GM12878 (cell line): Measurements from ENCODE around the gene DUSP22. TPM values are rescaled to one million over a fixed set of nuclear protein-coding genes. Genes with fewer than 3 reads are reported as not detected.

Source experiments
- BCLAF1 ChIP-seq: fragments of 450-650 bp; IDR thresholded peaks from 2 replicates; pipeline ENCODE4 v1.6.1; 2017; ENCODE audit warnings: antibody characterized with exemption, mild to moderate bottlenecking, moderate library complexity
- CBX5 ChIP-seq: sonication (generic); IDR thresholded peaks from 2 replicates; pipeline ENCODE4 v1.6.1; 2016; ENCODE audit warnings: low read depth, moderate library complexity, mild to moderate bottlenecking, inconsistent platforms
- CHD1 ChIP-seq: IDR thresholded peaks from 2 replicates; pipeline ENCODE4 v1.6.1; 2012; ENCODE audit warnings: low read depth, low read length, improper control_type of control experiment
- HDAC6 ChIP-seq: fragments of 200-600 bp; sonication (generic); IDR thresholded peaks from one replicate; pipeline ENCODE4 v1.8.0; 2017; ENCODE audit warnings: antibody characterized with exemption; ENCODE audit not compliant: unreplicated experiment
- JUNB ChIP-seq: IDR thresholded peaks from 2 replicates; pipeline ENCODE4 v1.6.1; 2016; ENCODE audit warnings: antibody characterized with exemption, mild to moderate bottlenecking
- LARP7 ChIP-seq: fragments of 450-650 bp; IDR thresholded peaks from 2 replicates; pipeline ENCODE4 v1.6.1; 2017; ENCODE audit warnings: mild to moderate bottlenecking
- MEF2B ChIP-seq: fragments of 450-650 bp; IDR thresholded peaks from 2 replicates; pipeline ENCODE4 v1.6.1; 2018; ENCODE audit warnings: mild to moderate bottlenecking, moderate library complexity; ENCODE audit not compliant: partially characterized antibody, poor library complexity, severe bottlenecking
- SIX5 ChIP-seq: IDR thresholded peaks from 2 replicates; pipeline ENCODE4 v1.6.1; 2011; ENCODE audit warnings: mild to moderate bottlenecking, low read depth, low read length, moderate library complexity; ENCODE audit not compliant: severe bottlenecking
- SMAD5 ChIP-seq: IDR thresholded peaks from 2 replicates; pipeline ENCODE4 v1.6.1; 2016; ENCODE audit warnings: antibody characterized with exemption, low read depth
- polyA plus RNA-seq, 11 experiments: library from polyadenylated mRNA; depleted of rRNA in 4 of 11; unstranded in 6 of 11; stranded (reverse) in 5 of 11; fragments of >200 nt; fragmentation: Nextera tagmentation in 4 of 11; fragmentation: Illumina TruSeq in 1 of 11; extraction: Ambion mirVana in 4 of 11; extraction: Trizol in 1 of 11; gene quantifications; 1 replicate in 1 of 11; 2 replicates in 10 of 11; pipeline versions ENCODE4 v1.2.1 to v1.2.3, GENCODE V29; 2011 to 2016; ENCODE audit warnings: inconsistent platforms in 2 of 11, missing spikeins in 2 of 11, low read depth in 1 of 11
- total RNA-seq, 4 experiments: library from RNA; depleted of rRNA in 3 of 4; stranded (reverse); fragments of >200 nt in 3 of 4; fragmentation: Illumina TruSeq in 1 of 4; extraction: Trizol in 1 of 4; gene quantifications; 2 replicates each; pipeline versions ENCODE4 v1.2.1 to v1.2.3, GENCODE V29; 2013 to 2021

The DUSP22 gene
- total and polyA plus RNA-seq, 10 of the 15 experiments (the other 5 are each of a cell fraction or from before 2014, with no cell fraction given), result 78.9 to 156 (median 107) TPM

GRCh38 chr6:317448-318144, 25.3 kb downstream of the DUSP22 start (continued):
- TF ChIP-seq HDAC6 (no peak), CBX5 (no peak), MEF2B (peak; percentile 98), CHD1 (0 out of 2 replicates have a peak, but pooled peaks have one; percentile 77), SIX5 (no peak), BCLAF1 (no peak), LARP7 (peak; percentile 48; the same call in 1 of the 2 replicates), SMAD5 (no peak), JUNB (peak; percentile 80)
